ENCODE data around the gene HOXB2. TPM values are rescaled to one million over a fixed set of nuclear protein-coding genes. Genes with fewer than 3 reads are reported as not detected.
A peak's percentile ranks its signal among the peaks of the same experiment; 100 is the strongest.

Gene HOXB2
- total and polyA plus RNA-seq, 2 of the 8 experiments (the other 6 are each of a cell fraction or from before 2014, with no cell fraction given), result not detected

DNA sequence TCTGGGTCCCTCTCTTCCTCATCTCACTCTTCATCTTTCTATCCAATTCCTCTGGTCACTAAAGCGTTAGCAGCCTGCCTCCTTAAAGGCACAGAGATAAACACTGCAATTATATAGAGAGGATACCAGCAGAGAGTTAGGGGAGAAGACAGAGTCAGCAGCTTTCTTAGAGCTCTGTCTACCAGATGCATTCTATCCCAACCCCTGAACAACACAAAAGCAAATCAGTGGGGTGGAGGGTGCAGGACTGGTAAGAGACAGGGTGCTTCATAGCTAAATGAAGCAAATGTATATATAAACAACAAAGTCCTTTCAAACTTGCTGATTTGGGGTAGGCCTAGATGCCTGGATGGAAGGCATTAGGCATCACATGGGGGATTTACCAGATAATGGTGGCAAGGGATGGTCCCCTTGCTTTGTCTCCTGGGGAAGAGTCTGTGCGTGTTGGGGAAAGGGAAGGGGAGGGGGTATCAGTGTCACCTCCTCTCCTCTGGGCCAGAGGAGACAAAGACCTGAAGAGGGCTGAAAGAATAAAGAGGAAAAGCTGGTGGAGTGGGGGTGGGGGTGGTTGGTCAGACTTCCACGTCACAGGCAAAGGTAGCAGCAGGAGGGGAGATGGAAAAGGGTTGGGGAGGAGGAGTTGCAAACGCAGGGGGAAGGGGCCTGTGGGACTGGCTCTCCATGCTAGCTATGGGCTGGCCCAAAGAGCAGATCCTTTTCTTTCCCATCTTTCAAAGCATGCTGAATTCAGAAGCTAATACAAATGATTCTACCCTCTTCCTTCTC is 21.2 kb upstream of the HOXB2 start:
- no peak overlapping the region for H3K9ac ChIP-seq (replicated peaks in 1 of 4; ENCODE audit: extremely low read depth in 1 of 4, low read depth in 3 of 4, low read length in 3 of 4)
- DNase-seq (ENCODE audit: low read depth in 1 of 2, low spot score in 2 of 2) (no peak), FAIRE-seq (no peak)
- no peaks in the 10 kb centered on the region for H3K9me3 ChIP-seq (ENCODE audit: insufficient read depth in 2 of 2, low read depth in 1 of 2, low read length in 1 of 2)
- no peak overlapping the region for H2AFZ ChIP-seq (ENCODE audit: low read length)
- H3K23me2 ChIP-seq (ENCODE audit: low read depth, low read length), result peaks cover 4% of the 10 kb centered on the region; the same call in 1 of the 2 replicates
- H3K56ac ChIP-seq (replicated peaks; ENCODE audit: insufficient read length, low read depth, low read length), result no peak overlapping the region
- no peak overlapping the region for H4K91ac ChIP-seq (replicated peaks; ENCODE audit: insufficient read length, low read length)
- ChIA-PET POLR2A (ENCODE audit: partially characterized antibody) (no interaction called here), CTCF (ENCODE audit: partially characterized antibody) (interaction anchor here (0.6 to 3.1 kb wide), 6 partner anchors 10 to 66 kb away, joined by 3 to 18 read pairs (median 4); no protein-coding TSS in a partner anchor)
- H4K8ac ChIP-seq (ENCODE audit: extremely low read depth, insufficient read depth, low read length), result no peak overlapping the region
- peaks cover 99 to 100% (median 100%) of the 10 kb centered on the region in 4 experiments for H3K27me3 ChIP-seq (replicated peaks in 1 of 4; ENCODE audit: control insufficient read depth in 3 of 4, extremely low read depth in 1 of 4, insufficient read depth in 3 of 4, low read length in 3 of 4)
- H3K79me2 ChIP-seq (ENCODE audit: control insufficient read depth in 1 of 2, insufficient read depth in 2 of 2, low read length in 2 of 2), result no peaks in the 10 kb centered on the region
- no peak overlapping the region for H2BK5ac ChIP-seq (ENCODE audit: low read depth, low read length)
- peak overlapping the region; percentile 41; the same call in 1 of the 2 replicates for H2BK20ac ChIP-seq (ENCODE audit: low read length)
- no peak overlapping the region for H2BK120ac ChIP-seq (replicated peaks; ENCODE audit: low read depth, low read length)
- no peak overlapping the region for H3K14ac ChIP-seq (ENCODE audit: insufficient read length)
- no peak overlapping the region for H4K5ac ChIP-seq (ENCODE audit: insufficient read length, low read depth, low read length)
- peak overlapping the region; percentile 22; the same call in 1 of the 2 replicates for H3K18ac ChIP-seq (ENCODE audit: extremely low read depth, low read length)
- H3K4me3 ChIP-seq (ENCODE audit: extremely low read depth in 1 of 4, insufficient read depth in 2 of 4, low read depth in 3 of 4, low read length in 4 of 4), result no peak overlapping the region
- H4K20me1 ChIP-seq (replicated peaks in 1 of 2; ENCODE audit: control insufficient read depth in 1 of 2, insufficient read depth in 2 of 2, low read length in 2 of 2), result peaks cover 2 to 34% of the 10 kb centered on the region in 2 experiments
- 10% methylated on average over 3 of the region's 4 CpGs; no CpG with 5 or more reads in 1 of the 2 experiments for WGBS, 2 experiments (ENCODE audit: extremely low coverage in 1 of 2, insufficient coverage in 1 of 2, insufficient read length in 1 of 2, insufficient replicate concordance in 2 of 2, low coverage in 1 of 2, low lambda C conversion rate in 2 of 2, missing lambda C conversion rate in 1 of 2)
- no peak overlapping the region for H3K4ac ChIP-seq (replicated peaks; ENCODE audit: insufficient read length, low read depth, low read length)
- H3K4me1 ChIP-seq (replicated peaks in 1 of 4; ENCODE audit: control insufficient read depth in 3 of 4, insufficient read depth in 4 of 4, low read length in 3 of 4), result peaks cover 0 to 5% (median 4%) of the 10 kb centered on the region in 4 experiments; a peak in 5 of 7 replicates
- peak overlapping the region; percentile 34; the same call in 1 of the 2 replicates for H2AK5ac ChIP-seq (ENCODE audit: low read depth, low read length)
- no peaks in the 10 kb centered on the region for H3K79me1 ChIP-seq (ENCODE audit: low read depth, low read length)
- peaks cover 0 to 3% (median 0%) of the 10 kb centered on the region in 4 experiments; a peak in 1 of 8 replicates for H3K36me3 ChIP-seq (ENCODE audit: control insufficient read depth in 2 of 4, insufficient read depth in 4 of 4, low read length in 3 of 4)
- 0 out of 2 replicates have a peak overlapping the region, but pooled peaks have one; percentile 16 for H2BK15ac ChIP-seq (ENCODE audit: low read length)
- H2BK12ac ChIP-seq (ENCODE audit: low read depth, low read length), result peak overlapping the region; percentile 71
- H3K23ac ChIP-seq (ENCODE audit: insufficient read length), result no peak overlapping the region
- H3K4me2 ChIP-seq (ENCODE audit: insufficient read depth in 1 of 2, low read depth in 2 of 2, low read length in 2 of 2), result no peak overlapping the region
- no peak overlapping the region for H3K27ac ChIP-seq (ENCODE audit: low read depth, low read length)
- TF ChIP-seq PHF8 (conservative IDR thresholded peaks at IDR 0.05; ENCODE audit: low read depth, low read length) (no peak), CBX8 (IDR thresholded peaks at IDR 0.05; ENCODE audit: borderline replicate concordance, low read depth, low read length) (peak; percentile 74; the same call in 1 of the 2 replicates), CTBP2 (IDR thresholded peaks at IDR 0.05; ENCODE audit: borderline replicate concordance, insufficient read depth, insufficient read length, low read length) (no peak), SUZ12 (IDR thresholded peaks at IDR 0.05; ENCODE audit: low read length) (peak; percentile 3), CEBPB (IDR thresholded peaks at IDR 0.05; ENCODE audit: low read depth, low read length) (no peak), CREB1 (IDR thresholded peaks at IDR 0.05) (0 out of 2 replicates have a peak, but pooled peaks have one; percentile 11), EZH2 (IDR thresholded peaks at IDR 0.05; ENCODE audit: low read depth, low read length, severe bottlenecking) (peak; percentile 8)
- TF ChIP-seq, protein P1, sequence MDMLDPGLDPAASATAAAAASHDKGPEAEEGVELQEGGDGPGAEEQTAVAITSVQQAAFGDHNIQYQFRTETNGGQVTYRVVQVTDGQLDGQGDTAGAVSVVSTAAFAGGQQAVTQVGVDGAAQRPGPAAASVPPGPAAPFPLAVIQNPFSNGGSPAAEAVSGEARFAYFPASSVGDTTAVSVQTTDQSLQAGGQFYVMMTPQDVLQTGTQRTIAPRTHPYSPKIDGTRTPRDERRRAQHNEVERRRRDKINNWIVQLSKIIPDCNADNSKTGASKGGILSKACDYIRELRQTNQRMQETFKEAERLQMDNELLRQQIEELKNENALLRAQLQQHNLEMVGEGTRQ (IDR thresholded peaks at IDR 0.05; ENCODE audit: low read length), result no peak
- TF ChIP-seq, protein P2, sequence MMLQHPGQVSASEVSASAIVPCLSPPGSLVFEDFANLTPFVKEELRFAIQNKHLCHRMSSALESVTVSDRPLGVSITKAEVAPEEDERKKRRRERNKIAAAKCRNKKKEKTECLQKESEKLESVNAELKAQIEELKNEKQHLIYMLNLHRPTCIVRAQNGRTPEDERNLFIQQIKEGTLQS (IDR thresholded peaks at IDR 0.05; ENCODE audit: insufficient read depth, low read depth, low read length), result no peak
